IMR-90 (cell line): ENCODE measurements around the gene MTA1. TPM values are rescaled to one million over a fixed set of nuclear protein-coding genes. Genes with fewer than 3 reads are reported as not detected.

Source experiments
- ATAC-seq: fragments of 200-7000 bp; cut with Tn5 transposase; 2 replicates; pipeline ENCODE4 v1.9.1; 2020; ENCODE audit warnings: low read depth, mild to moderate bottlenecking, moderate library complexity
- BruUV-seq: library from RNA; stranded (reverse); fragments of 400-500 nt; replicated peaks from 2 replicates; lab custom pipeline; 2021; lab: Mats Ljungman, UMichigan
- CTCF ChIA-PET: fragments of 300-600 bp; formaldehyde crosslinking; extraction: SDS; loops from one replicate; lab custom pipeline; 2021; ENCODE audit warnings: antibody characterized with exemption; lab: Yijun Ruan, JAX
- POLR2A ChIA-PET: fragments of 300-600 bp; sonication (Branson Sonifier 250); formaldehyde crosslinking; loops from one replicate; lab custom pipeline; 2022; ENCODE audit warnings: antibody characterized with exemption; ENCODE audit not compliant: unreplicated experiment; lab: Charles Lee
- DNase-seq: peaks from one replicate; pipeline ENCODE4 v3.0.0; 2013
- H2AFZ ChIP-seq: replicated peaks from 2 replicates; pipeline ENCODE3; 2013; ENCODE audit warnings: low read length, mild to moderate bottlenecking; ENCODE audit not compliant: poor library complexity
- H2AK5ac ChIP-seq: 2 replicates; pipeline ENCODE4 v1.6.1; 2013; ENCODE audit warnings: low read depth, low read length, inconsistent platforms
- H2AK9ac ChIP-seq: replicated peaks from 2 replicates; pipeline ENCODE3; 2013; ENCODE audit warnings: mild to moderate bottlenecking, low read depth, low read length, moderate library complexity; ENCODE audit not compliant: poor library complexity
- H2BK120ac ChIP-seq: 2 replicates; pipeline ENCODE4 v1.6.1; 2013; ENCODE audit warnings: low read depth, low read length, inconsistent platforms
- H2BK15ac ChIP-seq: 3 replicates; pipeline ENCODE4 v1.6.1; 2013; ENCODE audit warnings: low read depth, low read length, inconsistent platforms
- H2BK20ac ChIP-seq: 2 replicates; pipeline ENCODE4 v1.6.1; 2013; ENCODE audit warnings: low read depth, mild to moderate bottlenecking, inconsistent platforms, low read length, moderate library complexity
- H2BK5ac ChIP-seq: 2 replicates; pipeline ENCODE4 v1.6.1; 2013; ENCODE audit warnings: mild to moderate bottlenecking, low read depth, low read length, inconsistent platforms; ENCODE audit not compliant: poor library complexity, severe bottlenecking
- H3K14ac ChIP-seq: replicated peaks from 2 replicates; pipeline ENCODE4 v1.6.1; 2013; ENCODE audit warnings: low read depth, low read length, inconsistent platforms
- H3K18ac ChIP-seq: 2 replicates; pipeline ENCODE4 v1.6.1; 2013; ENCODE audit warnings: low read depth, low read length, control low read depth
- H3K23ac ChIP-seq: 2 replicates; pipeline ENCODE4 v1.6.1; 2013; ENCODE audit warnings: low read depth, low read length, inconsistent platforms
- H3K27ac ChIP-seq: 2 replicates; pipeline ENCODE4 v1.5.1; 2013; ENCODE audit warnings: mild to moderate bottlenecking, control low read depth, low read length; ENCODE audit not compliant: insufficient read depth
- H3K27me3 ChIP-seq: 2 replicates; pipeline ENCODE4 v1.6.1; 2013; ENCODE audit warnings: low read length; ENCODE audit not compliant: control insufficient read depth, insufficient read depth
- H3K36me3 ChIP-seq: 2 replicates; pipeline ENCODE4 v1.6.1; 2013; ENCODE audit warnings: low read length, mixed read lengths; ENCODE audit not compliant: control insufficient read depth, insufficient read depth
- H3K4ac ChIP-seq: 2 replicates; pipeline ENCODE4 v1.6.1; 2013; ENCODE audit warnings: low read depth, low read length, inconsistent platforms
- H3K4me1 ChIP-seq: 2 replicates; pipeline ENCODE4 v1.6.1; 2013; ENCODE audit warnings: low read length, mixed read lengths; ENCODE audit not compliant: control insufficient read depth, insufficient read depth
- H3K4me2 ChIP-seq: 2 replicates; pipeline ENCODE4 v1.6.1; 2013; ENCODE audit warnings: low read depth, mild to moderate bottlenecking, control low read depth, low read length, moderate library complexity
- H3K4me3 ChIP-seq: 2 replicates; pipeline ENCODE4 v1.5.1; 2013; ENCODE audit warnings: low read depth, mild to moderate bottlenecking, control low read depth, low read length, moderate library complexity; ENCODE audit not compliant: insufficient read depth
- H3K56ac ChIP-seq: 2 replicates; pipeline ENCODE4 v1.6.1; 2013; ENCODE audit warnings: low read length, inconsistent platforms; ENCODE audit not compliant: insufficient read depth; ENCODE audit errors: extremely low read depth
- H3K79me1 ChIP-seq, 2 experiments: 2 replicates each; pipeline ENCODE4 v1.6.1; 2013; ENCODE audit warnings: low read length in 2 of 2, inconsistent platforms in 1 of 2, low read depth in 1 of 2
- H3K9ac ChIP-seq: 2 replicates; pipeline ENCODE4 v1.6.1; 2013; ENCODE audit warnings: low read depth, low read length, control low read depth
- H3K9me1 ChIP-seq: 2 replicates; pipeline ENCODE4 v1.6.1; 2013; ENCODE audit warnings: low read length, inconsistent platforms; ENCODE audit not compliant: insufficient read depth
- H3K9me3 ChIP-seq: 2 replicates; pipeline ENCODE4 v1.6.1; 2013; ENCODE audit warnings: low read length; ENCODE audit not compliant: control insufficient read depth, insufficient read depth
- H4K20me1 ChIP-seq: 2 replicates; pipeline ENCODE4 v1.6.1; 2013; ENCODE audit warnings: low read length, inconsistent platforms; ENCODE audit not compliant: insufficient read depth
- H4K5ac ChIP-seq: 2 replicates; pipeline ENCODE4 v1.6.1; 2013; ENCODE audit warnings: mild to moderate bottlenecking, low read depth, low read length, control low read depth
- H4K8ac ChIP-seq, 2 experiments: 2 replicates each; pipeline ENCODE4 v1.6.1; 2013; ENCODE audit warnings: low read depth in 2 of 2, low read length in 2 of 2, control low read depth in 1 of 2, inconsistent platforms in 1 of 2
- H4K91ac ChIP-seq: 2 replicates; pipeline ENCODE4 v1.6.1; 2013; ENCODE audit warnings: low read depth, low read length, inconsistent platforms; ENCODE audit not compliant: insufficient read depth
- CHD1 ChIP-seq: IDR thresholded peaks from 2 replicates; pipeline ENCODE4 v1.6.1; 2012; ENCODE audit warnings: low read depth, low read length, improper control_type of control experiment
- FOS ChIP-seq: fragments of 150-350 bp; IDR thresholded peaks from 2 replicates; pipeline ENCODE4 v1.6.1; 2016; ENCODE audit warnings: low read depth, low read length
- MAZ ChIP-seq: IDR thresholded peaks from 2 replicates; pipeline ENCODE4 v1.6.1; 2012; ENCODE audit warnings: low read depth, mild to moderate bottlenecking, low read length, improper control_type of control experiment, moderate library complexity, borderline replicate concordance
- MXI1 ChIP-seq: IDR thresholded peaks from 2 replicates; pipeline ENCODE4 v1.6.1; 2012; ENCODE audit warnings: low read depth, mild to moderate bottlenecking, low read length, moderate library complexity, borderline replicate concordance
- NFE2L2 ChIP-seq: fragments of 150-350 bp; IDR thresholded peaks from 2 replicates; pipeline ENCODE4 v1.6.1; 2016; ENCODE audit warnings: low read depth, mild to moderate bottlenecking, low read length
- POLR2A ChIP-seq: IDR thresholded peaks from 2 replicates; pipeline ENCODE4 v1.6.1; 2012; ENCODE audit warnings: mild to moderate bottlenecking, low read depth, low read length
- RAD21 ChIP-seq: IDR thresholded peaks from 2 replicates; pipeline ENCODE4 v1.6.1; 2012; ENCODE audit warnings: low read length, improper control_type of control experiment
- RFX5 ChIP-seq: IDR thresholded peaks from 2 replicates; pipeline ENCODE4 v1.8.0; 2012; ENCODE audit warnings: low read depth, mild to moderate bottlenecking, low read length, moderate library complexity
- WGBS, 2 experiments: methylation state at CpG; one replicate each; pipeline versions ENCODE4 v1.1.5 to v1.1.7; 2013; ENCODE audit warnings: missing lambda C conversion rate in 2 of 2; ENCODE audit not compliant: insufficient read length in 1 of 2; ENCODE audit errors: extremely low coverage in 2 of 2; 5-methylcytosine and 5-hydroxymethylcytosine counted together
- dilution Hi-C: fragments of 300-500 bp; cut with HindIII; formaldehyde crosslinking; loops from one replicate; pipeline ENCODE4 v1.14.3; 2018; ENCODE audit warnings: low sequenced_read_pairs; ENCODE audit not compliant: unreplicated experiment
- in situ Hi-C: fragments of 300-500 bp; cut with MboI; formaldehyde crosslinking; loops from 3 replicates; pipeline ENCODE4 v1.14.3; 2019; ENCODE audit warnings: low sequenced_read_pairs, inconsistent platforms, mixed read lengths
- intact Hi-C: fragments of 100-400 bp; cut with micrococcal nuclease; formaldehyde crosslinking; loops from 2 replicates; pipeline ENCODE4 v1.10.0; 2022
- polyA plus RNA-seq, 3 experiments: library from polyadenylated mRNA; depleted of rRNA; stranded (reverse); fragments of >200 nt; gene quantifications; 2 replicates each; pipeline ENCODE4 v1.2.3, GENCODE V29; 2012; ENCODE audit warnings: low replicate concordance in 1 of 3
- total RNA-seq: library from RNA; depleted of rRNA; stranded (reverse); fragments of >200 nt; gene quantifications from 2 replicates; pipeline ENCODE4 v1.2.3, GENCODE V29; 2012
- TF ChIP-seq, protein P1 (sequence below): conservative IDR thresholded peaks from 2 replicates; pipeline ENCODE4 v1.5.1; 2012; ENCODE audit warnings: mild to moderate bottlenecking, low read depth, low read length, improper control_type of control experiment
- TF ChIP-seq, protein P2 (sequence below): fragments of 150-350 bp; IDR thresholded peaks from 2 replicates; pipeline ENCODE4 v1.6.1; 2016; ENCODE audit warnings: low read depth, mild to moderate bottlenecking, low read length, moderate library complexity, borderline replicate concordance

MTA1 gene
- total and polyA plus RNA-seq, 2 of the 4 experiments (the other 2 are of a cell fraction) = 21.5 to 61.6 TPM

DNA sequence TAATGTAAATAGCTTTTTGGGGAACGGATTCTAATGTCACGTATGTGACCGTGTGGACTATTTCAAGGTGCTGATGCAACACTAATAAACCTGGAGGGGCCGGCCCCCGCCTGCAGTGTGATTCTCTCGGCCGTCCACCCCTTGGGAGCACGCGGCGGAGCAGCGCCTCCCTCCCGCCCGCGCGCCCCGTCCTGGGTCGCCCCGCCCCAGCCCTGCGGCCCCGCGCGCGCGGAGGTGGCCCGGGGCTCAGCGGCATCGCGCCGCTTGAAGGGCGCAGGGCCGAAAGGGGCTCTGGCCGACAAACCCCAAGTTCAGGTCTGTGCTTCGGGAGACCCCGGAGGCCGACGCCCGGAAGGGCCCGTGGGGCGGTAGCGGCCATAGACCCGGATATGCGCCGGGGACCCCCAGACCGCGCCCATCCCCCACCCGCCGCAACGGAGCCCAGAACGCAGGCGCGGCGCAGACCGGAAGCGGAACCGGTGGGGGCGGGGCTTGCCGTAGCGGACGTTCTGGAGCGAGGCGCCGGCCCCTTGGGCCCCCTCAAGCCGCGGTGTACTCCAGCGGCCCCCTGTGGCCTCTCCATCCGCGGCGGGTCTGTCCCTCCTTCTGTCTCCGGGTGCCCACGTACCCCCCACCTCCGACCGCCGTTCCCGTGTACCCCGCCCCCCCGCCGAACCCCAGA, 21.4 kb upstream of the MTA1 start, which contains the start of gene TEX22:
TEX22 (plus strand) TSS at position 495 of the 682 bp plus-strand sequence. CDS start 803 bp downstream, outside the sequence.
- ATAC-seq = peak; percentile 97
- peak within 1 kb of the TSS; percentile 99 for H4K5ac ChIP-seq
- H3K4me3 ChIP-seq = peak within 1 kb of the TSS; percentile 90
- 4% methylated on average over 36 of the region's 77 CpGs; no CpG with 5 or more reads in 1 of the 2 experiments for WGBS, 2 experiments
- H2AFZ ChIP-seq = peak within 1 kb of the TSS; percentile 99
- peak within 1 kb of the TSS; percentile 96 for H3K4me2 ChIP-seq
- peak within 1 kb of the TSS; percentile 82 for H3K9ac ChIP-seq
- H2BK5ac ChIP-seq = peak within 1 kb of the TSS; percentile 92
- peaks cover 5% of the 10 kb centered on the region; the same call in 1 of the 2 replicates for H3K4me1 ChIP-seq
- peak within 1 kb of the TSS; percentile 97 for H3K27ac ChIP-seq
- no TSS peak for BruUV-seq
- H3K27me3 ChIP-seq = no peaks in the 10 kb centered on the region
- H2BK20ac ChIP-seq = peak within 1 kb of the TSS; percentile 35; the same call in 1 of the 2 replicates
- peak within 1 kb of the TSS; percentile 84 for H2AK5ac ChIP-seq
- peak within 1 kb of the TSS; percentile 91 for H3K14ac ChIP-seq
- H3K9me3 ChIP-seq = peaks cover 9% of the 10 kb centered on the region
- peak within 1 kb of the TSS; percentile 85 for H4K91ac ChIP-seq
- TF ChIP-seq MXI1 = peak; percentile 26; the same call in 1 of the 2 replicates
- TF ChIP-seq, protein P1, sequence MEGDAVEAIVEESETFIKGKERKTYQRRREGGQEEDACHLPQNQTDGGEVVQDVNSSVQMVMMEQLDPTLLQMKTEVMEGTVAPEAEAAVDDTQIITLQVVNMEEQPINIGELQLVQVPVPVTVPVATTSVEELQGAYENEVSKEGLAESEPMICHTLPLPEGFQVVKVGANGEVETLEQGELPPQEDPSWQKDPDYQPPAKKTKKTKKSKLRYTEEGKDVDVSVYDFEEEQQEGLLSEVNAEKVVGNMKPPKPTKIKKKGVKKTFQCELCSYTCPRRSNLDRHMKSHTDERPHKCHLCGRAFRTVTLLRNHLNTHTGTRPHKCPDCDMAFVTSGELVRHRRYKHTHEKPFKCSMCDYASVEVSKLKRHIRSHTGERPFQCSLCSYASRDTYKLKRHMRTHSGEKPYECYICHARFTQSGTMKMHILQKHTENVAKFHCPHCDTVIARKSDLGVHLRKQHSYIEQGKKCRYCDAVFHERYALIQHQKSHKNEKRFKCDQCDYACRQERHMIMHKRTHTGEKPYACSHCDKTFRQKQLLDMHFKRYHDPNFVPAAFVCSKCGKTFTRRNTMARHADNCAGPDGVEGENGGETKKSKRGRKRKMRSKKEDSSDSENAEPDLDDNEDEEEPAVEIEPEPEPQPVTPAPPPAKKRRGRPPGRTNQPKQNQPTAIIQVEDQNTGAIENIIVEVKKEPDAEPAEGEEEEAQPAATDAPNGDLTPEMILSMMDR = peak; percentile 26
- no peak for TF ChIP-seq RFX5
- no peak for TF ChIP-seq RAD21
- peak; percentile 72 for TF ChIP-seq POLR2A
- TF ChIP-seq CHD1 = no peak
- TF ChIP-seq, protein P2, sequence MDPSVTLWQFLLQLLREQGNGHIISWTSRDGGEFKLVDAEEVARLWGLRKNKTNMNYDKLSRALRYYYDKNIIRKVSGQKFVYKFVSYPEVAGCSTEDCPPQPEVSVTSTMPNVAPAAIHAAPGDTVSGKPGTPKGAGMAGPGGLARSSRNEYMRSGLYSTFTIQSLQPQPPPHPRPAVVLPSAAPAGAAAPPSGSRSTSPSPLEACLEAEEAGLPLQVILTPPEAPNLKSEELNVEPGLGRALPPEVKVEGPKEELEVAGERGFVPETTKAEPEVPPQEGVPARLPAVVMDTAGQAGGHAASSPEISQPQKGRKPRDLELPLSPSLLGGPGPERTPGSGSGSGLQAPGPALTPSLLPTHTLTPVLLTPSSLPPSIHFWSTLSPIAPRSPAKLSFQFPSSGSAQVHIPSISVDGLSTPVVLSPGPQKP = no peak
- no peak for TF ChIP-seq FOS
- no peak for TF ChIP-seq NFE2L2
- TF ChIP-seq MAZ = peak; percentile 73; the same call in 1 of the 2 replicates
- in situ Hi-C loops = no loop called here
- H3K36me3 ChIP-seq = peaks cover 15% of the 10 kb centered on the region
- peak within 1 kb of the TSS; percentile 86; the same call in 1 of the 2 replicates for H3K18ac ChIP-seq
- H3K23ac ChIP-seq = peak within 1 kb of the TSS; percentile 93
- no peak within 1 kb of the TSS; the same call in 2 of the 3 replicates for H2BK15ac ChIP-seq
- H2AK9ac ChIP-seq = peak within 1 kb of the TSS; percentile 100
- H3K79me1 ChIP-seq = peaks cover 22 to 30% of the 10 kb centered on the region in 2 experiments
- CTCF ChIA-PET = no interaction called here
- intact Hi-C loops = no loop called here
- H2BK120ac ChIP-seq = peak within 1 kb of the TSS; percentile 0; the same call in 1 of the 2 replicates
- H3K9me1 ChIP-seq = no peaks in the 10 kb centered on the region
- dilution Hi-C loops = no loop called here
- DNase-seq = peak; percentile 64
- H3K56ac ChIP-seq = peak within 1 kb of the TSS; percentile 57
- POLR2A ChIA-PET = interaction anchor here (0.5 kb wide), 1 partner anchor 703 kb away, joined by 5 read pairs; no protein-coding TSS in a partner anchor
- H4K8ac ChIP-seq = peak within 1 kb of the TSS; percentile 93 to 98
- H4K20me1 ChIP-seq = no peaks in the 10 kb centered on the region
- H3K4ac ChIP-seq = peak within 1 kb of the TSS; percentile 91
